ENCODE data around the gene TULP1. TPM values are rescaled to one million over a fixed set of nuclear protein-coding genes. Genes with fewer than 3 reads are reported as not detected.
"Not testable (repeated sequence)": the region's sequence is repeated elsewhere in the genome, so short reads cannot be mapped to it uniquely, and the experiment has no call there.

Gene TULP1
- total and polyA plus RNA-seq, 5 donors, result 0.29 to 0.54 (median 0.34) TPM; not detected in 2

DNA sequence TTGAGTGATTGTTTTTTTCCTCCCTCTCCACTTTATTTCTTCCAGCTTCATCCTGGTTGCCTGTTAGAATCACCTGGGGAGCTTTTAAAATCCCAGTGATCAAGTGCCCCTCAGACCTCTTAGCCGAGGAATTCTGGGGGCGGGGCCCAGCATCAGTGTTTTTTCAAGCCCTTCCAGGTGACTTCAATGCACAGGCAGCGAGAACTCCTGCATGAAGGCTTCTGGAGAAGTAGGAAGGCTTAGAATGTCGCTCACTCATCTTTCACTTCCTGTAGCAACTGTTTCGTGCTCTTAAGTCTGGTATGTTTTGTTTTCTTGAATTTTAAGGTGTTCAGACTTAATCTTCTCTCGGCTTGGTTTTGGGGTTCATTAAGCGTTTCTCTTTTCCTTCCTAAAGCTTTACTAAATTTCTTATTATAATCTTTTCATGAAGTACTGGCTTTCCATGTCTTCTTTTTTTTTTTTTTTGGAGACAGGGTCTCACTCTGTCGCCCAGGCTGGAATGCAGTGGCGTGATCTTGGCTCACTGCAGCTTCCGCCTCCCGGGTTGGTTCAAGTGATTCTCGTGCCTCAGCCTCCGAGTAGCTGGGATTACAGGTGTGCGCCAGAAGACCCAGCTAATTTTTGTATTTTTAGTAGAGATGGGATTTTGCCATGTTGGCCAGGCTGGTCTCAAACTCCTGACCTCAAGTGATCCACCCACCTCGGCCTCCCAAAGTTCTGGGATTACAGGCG is 30.9 kb upstream of the TULP1 start:
- no peaks in the 10 kb centered on the region for H3K4me1 ChIP-seq (ENCODE audit: control insufficient read depth, insufficient read depth, low read length)
- H3K4me3 ChIP-seq (ENCODE audit: low read length), result no peak overlapping the region
- WGBS, result 79% methylated on average over 16 of the region's 16 CpGs
- intact Hi-C loops (cut with DNase I), result no loop called here
- H3K27ac ChIP-seq (ENCODE audit: low read length), result no peak overlapping the region
- H3K27me3 ChIP-seq (ENCODE audit: control insufficient read depth, insufficient read depth), result no peaks in the 10 kb centered on the region
- no peaks in the 10 kb centered on the region for H3K9me3 ChIP-seq (ENCODE audit: control insufficient read depth, low read length)
- ATAC-seq, result no peak
- DNase-seq, result no peak

- 90% methylated on average over 2 of the region's 2 CpGs for WGBS
- ATAC-seq, result no peak
- H3K9me3 ChIP-seq (ENCODE audit: control insufficient read depth, low read length), result no peaks in the 10 kb centered on the region
- no peak overlapping the region for H3K4me3 ChIP-seq (ENCODE audit: low read length)
- H3K27me3 ChIP-seq (ENCODE audit: control insufficient read depth, insufficient read depth), result no peaks in the 10 kb centered on the region
- DNase-seq, result no peak
- no peaks in the 10 kb centered on the region for H3K4me1 ChIP-seq (ENCODE audit: control insufficient read depth, insufficient read depth, low read length)
- H3K27ac ChIP-seq (ENCODE audit: low read length), result no peak overlapping the region
- intact Hi-C loops (cut with DNase I), result no loop called here
Measured at GRCh38 chr6:35541836-35542235, 29.1 kb upstream of the TULP1 start.

DNA sequence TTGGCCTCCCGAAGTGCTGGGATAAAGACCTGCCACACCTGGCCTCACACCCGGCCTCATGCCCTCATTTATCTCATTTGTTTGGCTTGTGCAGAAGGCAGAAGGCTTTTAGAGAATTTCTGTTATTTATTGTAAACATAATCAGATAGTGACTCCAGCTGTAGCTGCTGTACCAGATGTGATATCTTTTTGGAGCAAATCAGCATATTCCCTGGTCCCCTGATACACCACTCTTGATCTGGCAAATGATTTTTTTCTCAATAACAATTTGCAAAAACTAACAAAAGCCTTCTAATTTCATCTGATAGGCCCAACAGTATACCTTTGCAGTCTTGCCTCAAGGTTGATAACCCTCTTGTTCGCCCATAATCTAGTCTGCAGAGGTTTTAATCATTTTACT is 26.5 kb upstream of the TULP1 start:
- no peak overlapping the region for H3K4me3 ChIP-seq (ENCODE audit: low read length)
- no peaks in the 10 kb centered on the region for H3K9me3 ChIP-seq (ENCODE audit: control insufficient read depth, low read length)
- no peak overlapping the region for H3K27ac ChIP-seq (ENCODE audit: low read length)
- 87% methylated on average over 3 of the region's 3 CpGs for WGBS
- H3K4me1 ChIP-seq (ENCODE audit: control insufficient read depth, insufficient read depth, low read length), result no peaks in the 10 kb centered on the region
- no peaks in the 10 kb centered on the region for H3K27me3 ChIP-seq (ENCODE audit: control insufficient read depth, insufficient read depth)
- intact Hi-C loops (cut with DNase I), result no loop called here
- ATAC-seq (no peak), DNase-seq (no peak)

DNA sequence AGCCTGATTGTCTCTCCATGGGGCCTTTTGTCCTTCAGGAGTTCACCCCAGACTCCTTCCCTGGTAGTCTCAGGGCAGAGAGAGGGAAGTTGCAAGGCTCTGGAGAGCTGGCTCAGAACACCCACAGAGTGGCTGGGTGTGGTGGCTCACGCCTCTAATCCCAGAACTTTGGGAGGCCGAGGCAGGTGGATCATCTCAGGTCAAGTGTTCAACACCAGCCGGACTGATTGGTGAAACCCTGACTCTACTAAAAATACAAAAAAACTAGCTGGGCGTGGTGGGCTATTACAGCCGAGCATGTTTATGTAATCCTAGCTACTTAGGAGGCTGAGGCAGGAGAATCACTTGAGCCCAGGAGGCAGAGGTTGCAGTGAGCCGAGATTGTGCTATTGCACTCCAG is 23.2 kb upstream of the TULP1 start:
- DNase-seq; intact Hi-C loops (cut with DNase I); H3K4me3 ChIP-seq (ENCODE audit: low read length); ATAC-seq; H3K4me1 ChIP-seq (ENCODE audit: control insufficient read depth, insufficient read depth, low read length); H3K27me3 ChIP-seq (ENCODE audit: control insufficient read depth, insufficient read depth); H3K9me3 ChIP-seq (ENCODE audit: control insufficient read depth, low read length); H3K27ac ChIP-seq (ENCODE audit: low read length): not testable (repeated sequence)
- WGBS, result 82% methylated on average over 6 of the region's 6 CpGs

DNA sequence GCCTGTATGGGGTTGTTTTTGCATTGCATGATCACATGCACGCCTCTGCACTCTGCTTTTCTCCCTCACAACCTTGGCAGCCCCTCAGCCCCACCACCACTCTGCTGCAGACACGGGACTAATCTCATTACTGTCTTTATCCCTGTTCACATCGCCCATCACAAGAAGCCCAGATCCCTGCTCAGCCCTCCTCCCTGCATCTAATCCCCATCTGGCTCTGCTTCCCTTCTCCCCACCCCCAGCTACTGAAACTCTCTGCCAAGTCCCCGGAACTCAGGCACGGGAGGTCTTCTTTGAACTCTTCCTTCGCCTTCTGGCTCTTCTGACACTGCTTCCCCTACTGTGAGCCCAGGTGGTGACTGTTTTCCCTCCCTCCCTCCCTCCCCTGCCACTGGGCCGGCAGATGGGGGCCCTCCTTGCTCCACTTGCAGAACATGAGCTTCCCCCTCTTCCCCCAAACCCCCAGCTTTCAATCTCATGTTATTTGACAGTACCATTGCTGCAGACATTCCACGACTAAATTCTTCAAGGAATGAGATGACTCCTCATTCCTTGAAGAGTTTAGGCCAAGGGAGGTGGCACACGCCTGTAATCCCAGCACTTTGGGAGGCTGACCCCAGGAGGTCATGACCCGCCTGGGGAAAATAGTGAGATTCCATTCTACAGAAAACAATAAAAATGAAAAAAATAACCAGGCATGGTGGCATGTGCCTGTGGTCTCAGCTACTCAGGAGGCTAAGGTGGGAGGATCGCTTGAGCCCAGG is 21.9 kb upstream of the TULP1 start:
- DNase-seq, result no peak
- Histone ChIP-seq H3K4me3 (ENCODE audit: low read length) (no peak overlapping the region), H3K9me3 (ENCODE audit: control insufficient read depth, low read length) (no peaks in the 10 kb centered on the region), H3K27ac (ENCODE audit: low read length) (no peak overlapping the region), H3K27me3 (ENCODE audit: control insufficient read depth, insufficient read depth) (no peaks in the 10 kb centered on the region), H3K4me1 (ENCODE audit: control insufficient read depth, insufficient read depth, low read length) (no peaks in the 10 kb centered on the region)
- intact Hi-C loops (cut with DNase I), result no loop called here
- WGBS, result 37% methylated on average over 11 of the region's 11 CpGs
- ATAC-seq, result no peak

DNA sequence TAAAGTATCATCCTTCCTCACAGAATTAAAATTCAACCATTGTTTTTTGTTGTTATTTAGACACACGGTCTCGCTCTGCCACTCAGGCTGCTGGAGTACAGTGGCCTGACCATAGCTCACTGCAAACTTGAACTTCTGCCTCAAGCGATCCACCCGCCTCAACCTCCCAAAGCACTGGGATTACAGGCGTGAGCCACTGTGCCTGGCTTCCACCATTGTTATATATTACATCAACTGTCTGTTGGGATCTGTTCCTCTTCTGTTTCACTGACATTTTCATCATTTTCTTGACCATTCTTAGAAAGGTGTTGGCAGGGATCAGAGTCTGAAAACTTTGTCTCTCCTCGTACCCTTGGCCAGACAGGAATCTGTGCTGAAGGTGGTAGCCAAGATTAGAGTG is 21.3 kb upstream of the TULP1 start:
- DNase-seq, result no peak
- ATAC-seq, result no peak
- intact Hi-C loops (cut with DNase I), result no loop called here
- no peaks in the 10 kb centered on the region for H3K9me3 ChIP-seq (ENCODE audit: control insufficient read depth, low read length)
- H3K27ac ChIP-seq (ENCODE audit: low read length), result no peak overlapping the region
- no peaks in the 10 kb centered on the region for H3K4me1 ChIP-seq (ENCODE audit: control insufficient read depth, insufficient read depth, low read length)
- WGBS, result 70% methylated on average over 6 of the region's 6 CpGs
- H3K27me3 ChIP-seq (ENCODE audit: control insufficient read depth, insufficient read depth), result no peaks in the 10 kb centered on the region
- no peak overlapping the region for H3K4me3 ChIP-seq (ENCODE audit: low read length)

DNA sequence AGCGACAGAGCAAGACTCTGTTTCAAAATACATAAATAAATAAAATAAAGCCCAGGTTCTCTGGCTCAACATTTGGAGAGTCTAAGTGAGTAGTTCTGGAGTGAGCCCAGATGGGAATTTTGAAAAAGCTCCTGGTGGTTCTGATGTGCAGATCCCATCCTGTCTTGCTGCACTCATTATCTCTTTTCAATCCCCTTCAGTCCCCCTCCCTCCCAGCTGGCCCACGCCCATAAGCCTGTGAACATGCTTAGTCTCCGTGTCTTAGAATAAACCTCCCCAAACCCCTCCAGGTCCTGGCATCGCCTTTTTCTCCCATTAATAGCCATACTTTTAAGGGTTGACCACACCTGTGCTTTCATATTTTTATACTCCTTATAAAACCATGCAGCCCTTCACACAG is 19.4 kb upstream of the TULP1 start:
- no peak overlapping the region for H3K27ac ChIP-seq (ENCODE audit: low read length)
- ATAC-seq (no peak), DNase-seq (no peak)
- H3K4me1 ChIP-seq (ENCODE audit: control insufficient read depth, insufficient read depth, low read length), result no peaks in the 10 kb centered on the region
- intact Hi-C loops (cut with DNase I), result no loop called here
- no peaks in the 10 kb centered on the region for H3K27me3 ChIP-seq (ENCODE audit: control insufficient read depth, insufficient read depth)
- no peak overlapping the region for H3K4me3 ChIP-seq (ENCODE audit: low read length)
- no peaks in the 10 kb centered on the region for H3K9me3 ChIP-seq (ENCODE audit: control insufficient read depth, low read length)
- WGBS, result 73% methylated on average over 4 of the region's 4 CpGs

GRCh38 chr6:35524380-35525020 is 11.8 kb upstream of the TULP1 start:
- no peaks in the 10 kb centered on the region for H3K4me1 ChIP-seq (ENCODE audit: control insufficient read depth, insufficient read depth, low read length)
- DNase-seq, result no peak
- H3K27ac ChIP-seq (ENCODE audit: low read length), result no peak overlapping the region
- intact Hi-C loops (cut with DNase I), result loop anchor here in 1 of 4 donors (5.0 kb wide), 2 partner anchors 213 to 233 kb away; partner anchors contain the start of gene ARMC12
- WGBS, result 88% methylated on average over 3 of the region's 3 CpGs
- H3K4me3 ChIP-seq (ENCODE audit: low read length), result no peak overlapping the region
- no peaks in the 10 kb centered on the region for H3K9me3 ChIP-seq (ENCODE audit: control insufficient read depth, low read length)
- H3K27me3 ChIP-seq (ENCODE audit: control insufficient read depth, insufficient read depth), result no peaks in the 10 kb centered on the region
- no peak for ATAC-seq

- peak; percentile 74 to 89 (median 87) for DNase-seq
- intact Hi-C loops (cut with DNase I), result loop anchor here (1.0 to 5.0 kb wide), 4 partner anchors 214 to 234 kb away; partner anchors contain the start of gene ARMC12 (in 4 of the 4)
- no peaks in the 10 kb centered on the region for H3K9me3 ChIP-seq (ENCODE audit: control insufficient read depth, low read length)
- 30% methylated on average over 32 of the region's 32 CpGs for WGBS
- ATAC-seq, result peak; percentile 87 to 92
- no peak overlapping the region for H3K27ac ChIP-seq (ENCODE audit: low read length)
- H3K4me1 ChIP-seq (ENCODE audit: control insufficient read depth, insufficient read depth, low read length), result no peaks in the 10 kb centered on the region
- no peak overlapping the region for H3K4me3 ChIP-seq (ENCODE audit: low read length)
- H3K27me3 ChIP-seq (ENCODE audit: control insufficient read depth, insufficient read depth), result no peaks in the 10 kb centered on the region
Measured at GRCh38 chr6:35522660-35523658, 10.3 kb upstream of the TULP1 start.

- Histone ChIP-seq H3K4me1 (ENCODE audit: control insufficient read depth, insufficient read depth, low read length) (no peaks in the 10 kb centered on the region), H3K9me3 (ENCODE audit: control insufficient read depth, low read length) (no peaks in the 10 kb centered on the region), H3K27ac (ENCODE audit: low read length) (no peak overlapping the region), H3K4me3 (ENCODE audit: low read length) (no peak overlapping the region), H3K27me3 (ENCODE audit: control insufficient read depth, insufficient read depth) (no peaks in the 10 kb centered on the region)
- no peak for DNase-seq
- ATAC-seq, result no peak
- WGBS, result 73% methylated on average over 12 of the region's 12 CpGs
- intact Hi-C loops (cut with DNase I), result loop anchor here (1.0 to 5.0 kb wide), 4 partner anchors 215 to 235 kb away; partner anchors contain the start of gene ARMC12 (in 4 of the 4)
Measured at GRCh38 chr6:35522151-35522550, 9.5 kb upstream of the TULP1 start.
